GM18870 (cell line): Measurements from ENCODE around the gene PSME3IP1.

Source experiments
- ATAC-seq: cut with Tn5 transposase; IDR thresholded peaks from one replicate; pipeline ENCODE4 v1.9.1; 2021; ENCODE audit warnings: moderate library complexity; ENCODE audit not compliant: unreplicated experiment

Gene PSME3IP1

GRCh38 chr16:57104706-57105105 is 81.1 kb downstream of the PSME3IP1 start:
- no peak for ATAC-seq

- no peak for ATAC-seq
Measured at GRCh38 chr16:57102888-57103851, 82.7 kb downstream of the PSME3IP1 start.
